GM18909 (cell line): ENCODE measurements around the gene RASA2.
"Not testable (repeated sequence)": the region's sequence is repeated elsewhere in the genome, so short reads cannot be mapped to it uniquely, and the experiment has no call there.

ENCODE experiments used
- ATAC-seq: cut with Tn5 transposase; IDR thresholded peaks from one replicate; pipeline ENCODE4 v1.9.1; 2021; ENCODE audit warnings: mild to moderate bottlenecking; ENCODE audit not compliant: unreplicated experiment, poor library complexity

The RASA2 gene

GRCh38 chr3:141628868-141629441 lies 142.1 kb downstream of the RASA2 start:
- not testable (repeated sequence) for ATAC-seq

- ATAC-seq = no peak
Observed at GRCh38 chr3:141629976-141630375, 143.1 kb downstream of the RASA2 start.

GRCh38 chr3:141632779-141633374 lies 146.1 kb downstream of the RASA2 start:
- no peak for ATAC-seq

- ATAC-seq = no peak
Observed at GRCh38 chr3:141642215-141642614, 155.4 kb downstream of the RASA2 start.

- no peak for ATAC-seq
Observed at GRCh38 chr3:141643391-141643790, 156.6 kb downstream of the RASA2 start.

GRCh38 chr3:141643796-141644195 lies 157.0 kb downstream of the RASA2 start:
- no peak for ATAC-seq

GRCh38 chr3:141644931-141645330 lies 158.1 kb downstream of the RASA2 start:
- peak; percentile 86 for ATAC-seq

GRCh38 chr3:141646760-141647561 lies 160.1 kb downstream of the RASA2 start:
- ATAC-seq = no peak

- no peak for ATAC-seq
Observed at GRCh38 chr3:141647562-141647915, 160.7 kb downstream of the RASA2 start.

GRCh38 chr3:141648055-141648910 lies 161.5 kb downstream of the RASA2 start:
- no peak for ATAC-seq

- no peak for ATAC-seq
Observed at GRCh38 chr3:141649871-141650270, 163.0 kb downstream of the RASA2 start.

GRCh38 chr3:141650783-141651182 lies 164.0 kb downstream of the RASA2 start:
- ATAC-seq = no peak

- ATAC-seq = no peak
Observed at GRCh38 chr3:141651409-141651808, 164.6 kb downstream of the RASA2 start.

- ATAC-seq = no peak
Observed at GRCh38 chr3:141652349-141652748, 165.5 kb downstream of the RASA2 start.

- no peak for ATAC-seq
Observed at GRCh38 chr3:141653847-141654246, 167.0 kb downstream of the RASA2 start.

GRCh38 chr3:141655801-141656200 lies 169.0 kb downstream of the RASA2 start:
- no peak for ATAC-seq

GRCh38 chr3:141656771-141657170 lies 169.9 kb downstream of the RASA2 start:
- no peak for ATAC-seq

GRCh38 chr3:141657516-141657915 lies 170.7 kb downstream of the RASA2 start:
- ATAC-seq = no peak

- no peak for ATAC-seq
Observed at GRCh38 chr3:141659821-141660613, 173.2 kb downstream of the RASA2 start.

- no peak for ATAC-seq
Observed at GRCh38 chr3:141660614-141660947, 173.8 kb downstream of the RASA2 start.
